Activated naive CD4-positive, alpha-beta T cell treated with anti-CD3 and anti-CD28 coated beads, Interleukin-2, amount 50 U/mL, for 72 hours (primary cell): ENCODE data around the gene PDLIM1. TPM values are rescaled to one million over a fixed set of nuclear protein-coding genes. Genes with fewer than 3 reads are reported as not detected.
"Not testable (repeated sequence)": the region's sequence is repeated elsewhere in the genome, so short reads cannot be mapped to it uniquely, and the experiment has no call there.

Source experiments
- ATAC-seq, 2 donors: fragments of 150-1000 bp; cut with Tn5 transposase; 2 replicates each; pipeline ENCODE4 v1.10.0; 2021; ENCODE audit warnings: mild to moderate bottlenecking in 2 of 2, moderate library complexity in 2 of 2
- DNase-seq, 2 donors: peaks; one replicate each; pipeline ENCODE4 v3.0.0; 2021 to 2022; ENCODE audit warnings: low spot score in 2 of 2
- H3K27ac Mint-ChIP-seq, 2 donors: one replicate each; pipeline ENCODE4 v1.8.0; 2022; ENCODE audit warnings: mild to moderate bottlenecking in 2 of 2, mixed read lengths in 2 of 2
- H3K36me3 Mint-ChIP-seq, 2 donors: one replicate each; pipeline ENCODE4 v1.8.0; 2022; ENCODE audit warnings: mixed read lengths in 2 of 2
- H3K9me3 Mint-ChIP-seq, 2 donors: one replicate each; pipeline ENCODE4 v1.8.0; 2022; ENCODE audit warnings: mixed read lengths in 2 of 2
- total RNA-seq, 2 donors: library from RNA; stranded (reverse); gene quantifications; one replicate each; pipeline ENCODE4 v1.2.3, GENCODE V29; 2022

Gene PDLIM1
- total RNA-seq, 2 donors from 2014 or later: 4.2 TPM; not detected in 1

- H3K36me3 Mint-ChIP-seq: no peaks in the 10 kb centered on the region
- DNase-seq (peak in 1 of 2 donors; percentile 47), ATAC-seq (peak; percentile 67 to 72)
- no peak overlapping the region for H3K27ac Mint-ChIP-seq
- no peaks in the 10 kb centered on the region for H3K9me3 Mint-ChIP-seq
These were observed 48.1 kb downstream of the PDLIM1 start for GRCh38 chr10:95242581-95243317.

GRCh38 chr10:95241533-95241932 is 49.3 kb downstream of the PDLIM1 start:
- DNase-seq (no peak), ATAC-seq (no peak)
- Mint-ChIP-seq H3K27ac (no peak overlapping the region), H3K9me3 (no peaks in the 10 kb centered on the region), H3K36me3 (peaks cover 0 to 6% of the 10 kb centered on the region in 2 donors)

- no peaks in the 10 kb centered on the region for H3K9me3 Mint-ChIP-seq
- DNase-seq (no peak), ATAC-seq (no peak)
- peaks cover 0 to 6% of the 10 kb centered on the region in 2 donors for H3K36me3 Mint-ChIP-seq
- no peak overlapping the region for H3K27ac Mint-ChIP-seq
These were observed 50.0 kb downstream of the PDLIM1 start for GRCh38 chr10:95240811-95241210.

- not testable (repeated sequence) for H3K9me3 Mint-ChIP-seq, ATAC-seq, H3K36me3 Mint-ChIP-seq, DNase-seq, H3K27ac Mint-ChIP-seq
These were observed 50.7 kb downstream of the PDLIM1 start for GRCh38 chr10:95240096-95240495.

- no peak for DNase-seq
- Mint-ChIP-seq H3K9me3 (peaks cover 0 to 6% of the 10 kb centered on the region in 2 donors), H3K27ac (peak overlapping the region; percentile 78 to 84), H3K36me3 (peaks cover 0 to 7% of the 10 kb centered on the region in 2 donors)
- no peak for ATAC-seq
These were observed 53.2 kb downstream of the PDLIM1 start for GRCh38 chr10:95237376-95238170.

GRCh38 chr10:95236068-95236903 is 54.5 kb downstream of the PDLIM1 start:
- Mint-ChIP-seq H3K27ac (peak overlapping the region; percentile 84 to 93), H3K36me3 (peaks cover 3 to 16% of the 10 kb centered on the region in 2 donors), H3K9me3 (peaks cover 3 to 12% of the 10 kb centered on the region in 2 donors)
- DNase-seq (no peak), ATAC-seq (peak; percentile 78 to 83)

GRCh38 chr10:95235676-95236067 is 55.1 kb downstream of the PDLIM1 start:
- no peak for DNase-seq
- no peak for ATAC-seq
- H3K9me3 Mint-ChIP-seq: peaks cover 9 to 15% of the 10 kb centered on the region in 2 donors
- H3K36me3 Mint-ChIP-seq: peaks cover 9 to 22% of the 10 kb centered on the region in 2 donors
- peak overlapping the region; percentile 84 to 93 for H3K27ac Mint-ChIP-seq

- H3K9me3 Mint-ChIP-seq: peaks cover 11 to 19% of the 10 kb centered on the region in 2 donors
- no peak for ATAC-seq
- no peak overlapping the region for H3K27ac Mint-ChIP-seq
These were observed 55.9 kb downstream of the PDLIM1 start for GRCh38 chr10:95234951-95235350.

GRCh38 chr10:95233377-95234034 is 57.3 kb downstream of the PDLIM1 start:
- no peak for ATAC-seq
- peaks cover 11 to 19% of the 10 kb centered on the region in 2 donors for H3K9me3 Mint-ChIP-seq
- H3K27ac Mint-ChIP-seq: no peak overlapping the region

More at GRCh38 chr10:95234951-95235350, 55.9 kb downstream of the PDLIM1 start:
- DNase-seq: no peak
- H3K36me3 Mint-ChIP-seq: peaks cover 12 to 29% of the 10 kb centered on the region in 2 donors

GRCh38 chr10:95230677-95231586 is 59.9 kb downstream of the PDLIM1 start:
- peaks cover 11 to 19% of the 10 kb centered on the region in 2 donors for H3K9me3 Mint-ChIP-seq
- peak overlapping the region in 1 of 2 donors; percentile 89 for H3K27ac Mint-ChIP-seq
- DNase-seq: peak in 1 of 2 donors; percentile 35
- H3K36me3 Mint-ChIP-seq: peaks cover 16 to 24% of the 10 kb centered on the region in 2 donors
- peak; percentile 18 to 69 for ATAC-seq

More at GRCh38 chr10:95233377-95234034, 57.3 kb downstream of the PDLIM1 start:
- DNase-seq: no peak
- peaks cover 16 to 30% of the 10 kb centered on the region in 2 donors for H3K36me3 Mint-ChIP-seq

GRCh38 chr10:95229724-95230627 is 60.8 kb downstream of the PDLIM1 start:
- no peak for ATAC-seq
- H3K36me3 Mint-ChIP-seq: peaks cover 16 to 24% of the 10 kb centered on the region in 2 donors
- H3K9me3 Mint-ChIP-seq: peaks cover 11 to 19% of the 10 kb centered on the region in 2 donors
- DNase-seq: no peak
- peak overlapping the region in 1 of 2 donors; percentile 89 for H3K27ac Mint-ChIP-seq

- Mint-ChIP-seq H3K9me3 (peaks cover 11 to 19% of the 10 kb centered on the region in 2 donors), H3K36me3 (peaks cover 16 to 24% of the 10 kb centered on the region in 2 donors)
- H3K27ac Mint-ChIP-seq, ATAC-seq, DNase-seq: not testable (repeated sequence)
These were observed 61.7 kb downstream of the PDLIM1 start for GRCh38 chr10:95228934-95229723.

- Mint-ChIP-seq H3K36me3 (peaks cover 2 to 4% of the 10 kb centered on the region in 2 donors), H3K27ac (no peak overlapping the region)
- ATAC-seq: no peak
These were observed 65.7 kb downstream of the PDLIM1 start for GRCh38 chr10:95225136-95225535.

More at GRCh38 chr10:95225136-95225535, 65.7 kb downstream of the PDLIM1 start:
- H3K9me3 Mint-ChIP-seq: no peaks in the 10 kb centered on the region
- no peak for DNase-seq
